Fibroblast of lung (primary cell): ENCODE results near the gene MIEF1. TPM values are rescaled to one million over a fixed set of nuclear protein-coding genes. Genes with fewer than 3 reads are reported as not detected.

ENCODE experiments used
- DNase-seq, 2 donors: peaks; one replicate each; pipeline versions ENCODE4 v3.0.0 to v3.0.0-alpha.2; 2010; ENCODE audit warnings: low read depth in 2 of 2
- H2AFZ ChIP-seq: 2 replicates; pipeline ENCODE4 v1.5.1; 2012; ENCODE audit warnings: low read length, control low read depth, inconsistent platforms
- H3K27ac ChIP-seq: 2 replicates; pipeline ENCODE4 v1.5.1; 2011; ENCODE audit warnings: low read length, control low read depth; ENCODE audit not compliant: insufficient read depth
- H3K27me3 ChIP-seq: 2 replicates; pipeline ENCODE4 v1.5.1; 2011; ENCODE audit warnings: mild to moderate bottlenecking, low read length; ENCODE audit not compliant: control insufficient read depth, insufficient read depth
- H3K36me3 ChIP-seq: 2 replicates; pipeline ENCODE4 v1.5.1; 2011; ENCODE audit warnings: low read length; ENCODE audit not compliant: control insufficient read depth, insufficient read depth
- H3K4me1 ChIP-seq: 2 replicates; pipeline ENCODE4 v1.5.1; 2011; ENCODE audit warnings: low read length; ENCODE audit not compliant: control insufficient read depth, insufficient read depth; ENCODE audit errors: extremely low read depth
- H3K4me2 ChIP-seq: 2 replicates; pipeline ENCODE4 v1.5.1; 2011; ENCODE audit warnings: low read length, control low read depth; ENCODE audit not compliant: insufficient read depth; ENCODE audit errors: extremely low read depth
- H3K4me3 ChIP-seq, 4 experiments: fragments of 200-600 bp in 1 of 4; sonication (generic) in 1 of 4; replicated peaks in 1 of 4; 2 replicates each; pipeline ENCODE4 v1.5.1; 2011 to 2016; ENCODE audit warnings: low read length in 4 of 4, low read depth in 3 of 4, mild to moderate bottlenecking in 3 of 4, control low read depth in 2 of 4, inconsistent platforms in 1 of 4, mixed read lengths in 1 of 4; ENCODE audit not compliant: insufficient read depth in 1 of 4; ENCODE audit errors: control extremely low read depth in 1 of 4
- H3K79me2 ChIP-seq: 2 replicates; pipeline ENCODE4 v1.5.1; 2012; ENCODE audit warnings: mild to moderate bottlenecking, low read length, inconsistent platforms; ENCODE audit not compliant: control insufficient read depth, insufficient read depth
- H3K9ac ChIP-seq: 2 replicates; pipeline ENCODE4 v1.5.1; 2011; ENCODE audit warnings: mild to moderate bottlenecking, low read length, control low read depth; ENCODE audit not compliant: insufficient read depth
- H3K9me3 ChIP-seq: 2 replicates; pipeline ENCODE4 v1.5.1; 2012; ENCODE audit warnings: low read depth, low read length; ENCODE audit not compliant: control insufficient read depth, insufficient read depth
- H4K20me1 ChIP-seq: 2 replicates; pipeline ENCODE4 v1.5.1; 2011; ENCODE audit warnings: low read length; ENCODE audit not compliant: control insufficient read depth, insufficient read depth; ENCODE audit errors: extremely low read depth
- EZH2 ChIP-seq: IDR thresholded peaks from 2 replicates; pipeline ENCODE4 v1.5.1; 2012; ENCODE audit warnings: low read length, control low read depth, mild to moderate bottlenecking; ENCODE audit errors: missing control alignments
- polyA plus RNA-seq, 2 donors: library from polyadenylated mRNA; depleted of rRNA in 1 of 2; stranded (reverse) in 1 of 2; unstranded in 1 of 2; fragments of >200 nt; gene quantifications; 2 replicates each; pipeline ENCODE4 v1.2.1, GENCODE V29; 2011 to 2012; ENCODE audit warnings: missing spikeins in 1 of 2
- total RNA-seq: library from RNA; depleted of rRNA; stranded (reverse); fragments of >200 nt; gene quantifications from 2 replicates; pipeline ENCODE4 v1.2.1, GENCODE V29; 2014
- TF ChIP-seq, protein P1 (sequence below), 2 donors: IDR thresholded peaks in 1 of 2; conservative IDR thresholded peaks in 1 of 2; 1 replicate in 1 of 2; 2 replicates in 1 of 2; pipeline ENCODE4 v1.5.1; 2011 to 2012; ENCODE audit warnings: low read length in 2 of 2, control low read depth in 1 of 2, inconsistent platforms in 1 of 2, low read depth in 1 of 2, mild to moderate bottlenecking in 1 of 2

Gene MIEF1
- total and polyA plus RNA-seq, 2 donors (not counting 1 experiment from before 2014, with no cell fraction given) = 16.8 to 19.0 TPM

DNA sequence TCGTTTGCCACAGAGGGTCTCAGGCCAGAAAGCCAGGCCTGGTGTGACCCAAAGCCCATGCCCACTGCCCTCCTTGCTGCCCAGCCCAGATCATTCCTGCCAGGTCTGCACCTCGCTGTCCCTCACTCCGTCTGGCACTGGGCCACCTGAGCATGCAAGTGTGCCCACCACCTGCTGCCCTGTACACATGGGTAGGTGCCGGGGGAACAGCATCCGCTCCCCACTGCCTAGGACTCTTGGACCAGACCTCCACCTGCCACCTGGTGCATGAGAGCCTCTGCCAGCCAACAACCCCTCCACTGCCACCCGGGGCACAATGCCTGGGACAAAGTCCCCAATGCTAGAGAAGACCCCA is 32.8 kb upstream of the MIEF1 start:
- Histone ChIP-seq H4K20me1 (no peaks in the 10 kb centered on the region), H3K4me1 (peaks cover 3% of the 10 kb centered on the region), H3K79me2 (no peaks in the 10 kb centered on the region), H2AFZ (no peak overlapping the region), H3K27ac (no peak overlapping the region), H3K9ac (no peak overlapping the region), H3K4me2 (no peak overlapping the region), H3K4me3 (no peak overlapping the region), H3K9me3 (no peaks in the 10 kb centered on the region), H3K27me3 (peaks cover 2% of the 10 kb centered on the region), H3K36me3 (no peaks in the 10 kb centered on the region)
- TF ChIP-seq, protein P1, sequence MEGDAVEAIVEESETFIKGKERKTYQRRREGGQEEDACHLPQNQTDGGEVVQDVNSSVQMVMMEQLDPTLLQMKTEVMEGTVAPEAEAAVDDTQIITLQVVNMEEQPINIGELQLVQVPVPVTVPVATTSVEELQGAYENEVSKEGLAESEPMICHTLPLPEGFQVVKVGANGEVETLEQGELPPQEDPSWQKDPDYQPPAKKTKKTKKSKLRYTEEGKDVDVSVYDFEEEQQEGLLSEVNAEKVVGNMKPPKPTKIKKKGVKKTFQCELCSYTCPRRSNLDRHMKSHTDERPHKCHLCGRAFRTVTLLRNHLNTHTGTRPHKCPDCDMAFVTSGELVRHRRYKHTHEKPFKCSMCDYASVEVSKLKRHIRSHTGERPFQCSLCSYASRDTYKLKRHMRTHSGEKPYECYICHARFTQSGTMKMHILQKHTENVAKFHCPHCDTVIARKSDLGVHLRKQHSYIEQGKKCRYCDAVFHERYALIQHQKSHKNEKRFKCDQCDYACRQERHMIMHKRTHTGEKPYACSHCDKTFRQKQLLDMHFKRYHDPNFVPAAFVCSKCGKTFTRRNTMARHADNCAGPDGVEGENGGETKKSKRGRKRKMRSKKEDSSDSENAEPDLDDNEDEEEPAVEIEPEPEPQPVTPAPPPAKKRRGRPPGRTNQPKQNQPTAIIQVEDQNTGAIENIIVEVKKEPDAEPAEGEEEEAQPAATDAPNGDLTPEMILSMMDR (conservative IDR thresholded peaks at IDR 0.05 in 1 of 2, IDR thresholded peaks at IDR 0.05 in 1 of 2; ENCODE audit: low read depth in 1 of 2, low read length in 2 of 2) = no peak
- TF ChIP-seq EZH2 = no peak
- no peak for DNase-seq

DNA sequence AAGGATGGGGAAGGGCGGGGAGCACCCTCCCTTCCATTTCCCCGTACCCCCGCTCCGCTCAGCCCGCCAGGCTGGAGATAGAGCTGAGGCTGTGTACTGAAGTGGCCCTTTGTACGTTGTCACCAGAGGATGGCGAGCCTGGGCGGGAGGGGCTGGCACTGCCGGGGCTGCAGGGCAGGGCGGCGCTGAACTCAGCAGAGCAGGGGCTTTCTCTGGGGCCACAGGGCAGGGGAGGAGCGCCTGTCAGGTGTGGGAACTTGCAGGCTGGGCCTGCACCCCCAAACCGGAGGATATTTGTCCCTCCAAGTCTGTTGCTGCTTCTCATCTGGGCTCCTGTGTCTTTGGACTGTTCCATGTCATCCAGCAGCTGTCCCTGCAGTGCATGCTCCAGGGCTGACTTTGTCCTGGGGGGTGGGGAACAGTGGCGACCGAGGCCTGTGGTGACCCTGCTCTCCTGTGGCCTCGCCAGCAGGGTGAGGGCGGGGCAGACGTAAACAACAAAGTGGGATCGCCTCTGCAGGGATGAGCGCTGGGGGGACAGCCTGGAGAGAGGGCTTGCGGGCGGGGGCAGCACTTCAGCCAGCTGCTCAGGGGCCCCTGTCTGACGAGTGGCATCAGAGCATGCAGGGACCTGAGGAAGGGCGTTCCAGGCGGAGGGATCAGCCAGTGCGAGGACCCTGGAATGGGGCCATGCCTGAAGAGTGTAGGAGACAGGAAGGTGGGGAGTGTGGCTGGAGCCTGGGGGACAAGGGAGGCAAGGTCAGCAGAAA is 32.2 kb upstream of the MIEF1 start:
- Histone ChIP-seq H3K4me3 (no peak overlapping the region), H3K79me2 (no peaks in the 10 kb centered on the region), H4K20me1 (no peaks in the 10 kb centered on the region), H2AFZ (no peak overlapping the region), H3K9ac (no peak overlapping the region), H3K36me3 (no peaks in the 10 kb centered on the region), H3K4me2 (no peak overlapping the region), H3K27ac (no peak overlapping the region), H3K4me1 (peaks cover 3% of the 10 kb centered on the region), H3K9me3 (no peaks in the 10 kb centered on the region), H3K27me3 (peaks cover 2% of the 10 kb centered on the region)
- DNase-seq = no peak
- TF ChIP-seq, protein P1 (conservative IDR thresholded peaks at IDR 0.05 in 1 of 2, IDR thresholded peaks at IDR 0.05 in 1 of 2; ENCODE audit: low read depth in 1 of 2, low read length in 2 of 2) = no peak
- TF ChIP-seq EZH2 = no peak

GRCh38 chr22:39470451-39471291 is 31.4 kb upstream of the MIEF1 start:
- Histone ChIP-seq H3K4me2 (no peak overlapping the region), H3K4me1 (peaks cover 3% of the 10 kb centered on the region), H3K79me2 (no peaks in the 10 kb centered on the region), H4K20me1 (no peaks in the 10 kb centered on the region), H3K36me3 (no peaks in the 10 kb centered on the region), H3K27me3 (peaks cover 2% of the 10 kb centered on the region), H2AFZ (no peak overlapping the region), H3K4me3 (no peak overlapping the region), H3K9me3 (no peaks in the 10 kb centered on the region), H3K9ac (no peak overlapping the region), H3K27ac (no peak overlapping the region)
- no peak for DNase-seq
- TF ChIP-seq EZH2 = no peak
- TF ChIP-seq, protein P1 (conservative IDR thresholded peaks at IDR 0.05 in 1 of 2, IDR thresholded peaks at IDR 0.05 in 1 of 2; ENCODE audit: low read depth in 1 of 2, low read length in 2 of 2) = no peak
